ENCODE measurements around the gene ENOX2.
"Not testable (repeated sequence)": the region's sequence is repeated elsewhere in the genome, so short reads cannot be mapped to it uniquely, and the experiment has no call there.

DNA sequence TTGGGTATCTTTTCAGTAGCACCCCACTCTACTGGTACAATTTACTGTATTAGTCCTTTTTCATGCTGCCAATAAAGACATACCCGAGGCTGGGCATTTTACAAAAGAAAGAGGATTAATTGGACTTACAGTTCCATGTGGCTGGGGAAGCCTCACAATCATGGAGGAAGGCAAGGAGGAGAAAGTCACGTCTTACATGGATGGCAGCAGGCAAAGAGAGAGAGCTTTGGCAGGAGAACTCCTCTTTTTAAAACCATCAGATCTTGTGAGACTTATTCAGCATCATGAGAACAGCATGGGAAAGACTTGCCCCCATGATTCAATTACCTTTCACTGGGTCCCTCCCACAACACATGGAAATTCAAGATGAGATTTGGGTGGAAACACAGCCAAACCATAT lies 17.4 kb upstream of the ENOX2 start:
- TF ChIP-seq, protein P1, sequence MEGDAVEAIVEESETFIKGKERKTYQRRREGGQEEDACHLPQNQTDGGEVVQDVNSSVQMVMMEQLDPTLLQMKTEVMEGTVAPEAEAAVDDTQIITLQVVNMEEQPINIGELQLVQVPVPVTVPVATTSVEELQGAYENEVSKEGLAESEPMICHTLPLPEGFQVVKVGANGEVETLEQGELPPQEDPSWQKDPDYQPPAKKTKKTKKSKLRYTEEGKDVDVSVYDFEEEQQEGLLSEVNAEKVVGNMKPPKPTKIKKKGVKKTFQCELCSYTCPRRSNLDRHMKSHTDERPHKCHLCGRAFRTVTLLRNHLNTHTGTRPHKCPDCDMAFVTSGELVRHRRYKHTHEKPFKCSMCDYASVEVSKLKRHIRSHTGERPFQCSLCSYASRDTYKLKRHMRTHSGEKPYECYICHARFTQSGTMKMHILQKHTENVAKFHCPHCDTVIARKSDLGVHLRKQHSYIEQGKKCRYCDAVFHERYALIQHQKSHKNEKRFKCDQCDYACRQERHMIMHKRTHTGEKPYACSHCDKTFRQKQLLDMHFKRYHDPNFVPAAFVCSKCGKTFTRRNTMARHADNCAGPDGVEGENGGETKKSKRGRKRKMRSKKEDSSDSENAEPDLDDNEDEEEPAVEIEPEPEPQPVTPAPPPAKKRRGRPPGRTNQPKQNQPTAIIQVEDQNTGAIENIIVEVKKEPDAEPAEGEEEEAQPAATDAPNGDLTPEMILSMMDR (IDR thresholded peaks at IDR 0.05; ENCODE audit: low read depth, low read length, poor library complexity, severe bottlenecking) = not testable (repeated sequence)
- TF ChIP-seq EZH2phosphoT487 (IDR thresholded peaks at IDR 0.05; ENCODE audit: borderline replicate concordance, low read length) = not testable (repeated sequence)
